ENCODE results near the gene MDM2.
A peak's percentile ranks its signal among the peaks of the same experiment; 100 is the strongest.

Gene MDM2

GRCh38 chr12:68807576-68808387, at the start of gene MDM2:
Gene MDM2 (plus strand): TSS chr12:68808177. CDS start chr12:68808478, 301 bp downstream.
- peak; percentile 94 to 98 (median 97) for DNase-seq

DNA sequence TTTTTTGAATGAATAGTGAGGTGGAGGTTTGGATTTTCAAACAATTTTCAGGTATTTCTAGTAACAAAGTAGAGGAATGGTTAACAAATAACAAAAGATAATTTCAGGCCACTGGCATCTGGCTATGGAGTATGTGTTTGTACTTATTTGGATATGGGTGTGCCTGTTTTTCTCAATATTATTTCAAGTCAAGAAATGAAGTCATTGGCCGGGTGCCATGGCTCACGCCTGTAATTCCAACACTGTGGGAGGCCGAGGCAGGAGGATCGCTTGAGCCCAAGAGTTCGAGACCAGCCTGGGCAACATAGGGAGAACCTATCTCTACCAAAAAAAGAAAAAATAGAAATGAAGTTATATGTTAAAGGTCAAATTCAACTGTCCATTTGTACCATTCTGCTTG, 48.1 kb upstream of the MDM2 start:
- no peak for DNase-seq

GRCh38 chr12:68760806-68761441, 47.1 kb upstream of the MDM2 start:
- DNase-seq, result no peak

GRCh38 chr12:68761442-68761812, 46.5 kb upstream of the MDM2 start:
- no peak for DNase-seq

DNA sequence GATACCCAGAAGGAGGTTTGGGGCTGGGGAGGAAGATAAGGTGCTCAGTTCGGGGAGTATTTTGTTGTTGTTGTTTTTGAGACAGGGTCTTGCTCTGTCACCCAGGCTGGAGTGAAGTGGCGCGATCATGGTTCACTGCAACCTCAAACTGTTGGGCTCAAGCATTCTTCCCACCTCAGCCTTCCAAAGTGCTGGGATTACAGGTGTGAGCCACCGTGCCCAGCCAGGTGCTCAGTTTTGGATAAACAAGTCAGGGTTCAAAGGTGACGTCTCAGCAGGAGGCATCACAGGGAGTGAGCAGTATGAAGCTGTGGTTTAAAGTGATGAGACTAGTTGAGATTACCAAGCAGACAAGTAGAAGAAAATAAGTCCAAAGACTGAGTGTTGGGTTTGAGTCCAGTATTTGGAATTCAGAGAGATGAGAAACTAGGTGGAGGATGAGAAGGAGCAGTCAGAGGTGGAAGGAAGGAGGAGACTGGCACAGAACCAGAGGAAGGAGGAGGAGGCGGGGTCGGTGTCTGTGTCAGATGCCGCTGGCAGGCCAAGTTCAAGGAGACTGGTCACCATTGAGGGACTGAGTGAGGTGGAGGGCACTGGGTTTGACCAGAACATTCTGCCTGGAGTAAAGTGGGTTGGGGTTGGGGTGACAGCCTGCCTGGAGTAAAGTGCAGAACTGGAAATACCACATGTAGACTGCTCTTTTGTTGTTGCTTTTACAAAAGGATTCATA, 45.9 kb upstream of the MDM2 start:
- DNase-seq, result no peak

DNA sequence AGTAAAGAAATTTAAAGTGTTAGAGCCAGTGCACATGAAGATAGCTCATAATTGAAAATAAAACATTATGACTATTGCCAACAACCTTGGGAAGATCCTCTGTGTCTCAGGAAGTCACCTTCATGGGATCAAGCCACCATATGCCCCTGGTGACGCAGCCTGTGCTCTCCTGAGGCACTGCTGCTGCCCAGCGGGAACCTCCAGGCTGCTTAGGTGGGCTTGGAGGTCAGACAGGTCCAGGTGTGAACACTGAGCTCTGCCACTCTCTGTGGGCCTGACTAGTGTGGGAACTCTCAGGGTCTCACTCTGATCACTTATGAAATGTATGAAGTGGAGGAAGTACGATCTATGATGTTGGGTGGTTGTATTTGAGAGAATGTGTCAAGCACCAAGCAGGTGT, 45.3 kb upstream of the MDM2 start:
- DNase-seq, result no peak

DNA sequence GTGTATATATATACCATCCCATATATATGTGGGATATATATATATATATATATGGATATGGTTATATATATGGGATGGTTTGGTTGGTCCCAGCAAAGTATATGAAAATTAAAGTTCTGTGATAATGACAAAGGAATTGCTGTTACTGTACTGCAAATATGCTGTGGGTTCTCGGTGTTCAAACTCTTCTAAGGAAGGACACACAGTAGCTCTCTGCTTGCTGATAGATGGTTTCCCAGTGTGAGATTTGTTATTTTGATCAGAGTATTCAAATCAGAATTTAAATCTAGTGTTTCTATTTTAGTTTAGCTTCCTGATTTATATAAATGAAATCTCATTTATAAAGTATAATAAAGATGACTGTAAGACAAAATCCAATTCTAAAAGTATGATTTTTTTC, 42.3 kb upstream of the MDM2 start:
- no peak for DNase-seq

DNA sequence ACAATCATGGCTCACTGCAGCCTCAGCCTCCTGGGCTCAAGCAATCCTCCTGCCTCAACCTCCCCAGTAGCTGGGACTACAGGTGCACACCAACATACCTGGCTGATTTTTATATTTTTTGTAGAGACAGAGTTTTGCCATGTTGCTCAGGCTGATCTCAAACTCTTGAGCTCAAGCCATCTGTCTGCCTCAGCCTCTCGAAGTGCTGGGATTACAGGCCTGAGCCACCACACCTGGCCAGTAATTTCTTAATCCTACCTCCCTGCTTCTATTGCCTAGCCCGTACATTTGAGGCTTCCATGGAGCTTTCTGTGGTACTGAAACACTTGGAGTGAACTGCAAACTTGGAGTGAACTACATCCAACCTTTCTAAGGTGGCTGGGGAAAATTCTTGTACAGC, 41.3 kb upstream of the MDM2 start:
- DNase-seq, result no peak

- no peak for DNase-seq
Measured at GRCh38 chr12:68767191-68767590, 40.8 kb upstream of the MDM2 start.

DNA sequence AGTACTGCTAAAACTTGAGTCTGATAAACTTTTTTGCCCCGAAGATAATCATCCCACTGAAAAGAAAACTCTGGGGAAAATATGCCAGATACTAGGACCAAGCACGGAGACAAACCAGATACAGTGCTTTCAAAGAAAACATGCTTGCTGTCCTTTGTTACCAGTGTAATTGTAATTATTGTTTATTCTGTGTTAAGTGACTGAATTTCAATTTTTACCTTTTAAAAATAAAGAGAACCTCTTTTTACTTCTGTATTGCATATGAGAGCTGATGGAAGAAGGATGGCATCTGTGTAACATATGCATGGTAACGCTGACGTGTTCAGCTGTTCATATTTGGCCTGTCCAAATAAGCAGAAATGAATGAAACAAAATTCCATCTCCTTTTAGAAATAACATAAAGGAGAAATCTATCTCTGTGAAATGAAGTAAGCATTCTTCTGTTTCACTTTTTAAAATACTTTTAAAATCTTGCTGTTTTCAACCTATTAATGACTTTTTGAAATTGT, 39.5 kb upstream of the MDM2 start:
- no peak for DNase-seq

DNA sequence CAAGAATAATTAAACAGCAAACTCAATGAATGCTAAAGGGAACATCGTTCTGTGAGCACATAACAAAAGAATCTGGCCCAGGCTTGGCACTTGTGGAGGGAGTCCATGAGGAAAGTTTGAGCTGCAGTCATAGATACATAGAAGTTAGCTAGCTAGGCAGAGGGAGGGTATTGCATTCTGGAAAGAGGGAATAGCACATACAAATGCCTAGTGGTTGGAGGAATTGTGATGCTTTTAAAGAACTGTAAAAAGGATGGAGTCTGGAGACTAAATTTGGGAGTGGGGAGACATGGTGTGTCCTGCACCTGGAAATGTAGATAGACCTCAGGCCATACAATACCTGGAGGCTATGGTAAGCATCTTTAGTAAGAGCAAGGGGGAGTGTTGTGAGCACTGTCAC, 38.0 kb upstream of the MDM2 start:
- no peak for DNase-seq

DNA sequence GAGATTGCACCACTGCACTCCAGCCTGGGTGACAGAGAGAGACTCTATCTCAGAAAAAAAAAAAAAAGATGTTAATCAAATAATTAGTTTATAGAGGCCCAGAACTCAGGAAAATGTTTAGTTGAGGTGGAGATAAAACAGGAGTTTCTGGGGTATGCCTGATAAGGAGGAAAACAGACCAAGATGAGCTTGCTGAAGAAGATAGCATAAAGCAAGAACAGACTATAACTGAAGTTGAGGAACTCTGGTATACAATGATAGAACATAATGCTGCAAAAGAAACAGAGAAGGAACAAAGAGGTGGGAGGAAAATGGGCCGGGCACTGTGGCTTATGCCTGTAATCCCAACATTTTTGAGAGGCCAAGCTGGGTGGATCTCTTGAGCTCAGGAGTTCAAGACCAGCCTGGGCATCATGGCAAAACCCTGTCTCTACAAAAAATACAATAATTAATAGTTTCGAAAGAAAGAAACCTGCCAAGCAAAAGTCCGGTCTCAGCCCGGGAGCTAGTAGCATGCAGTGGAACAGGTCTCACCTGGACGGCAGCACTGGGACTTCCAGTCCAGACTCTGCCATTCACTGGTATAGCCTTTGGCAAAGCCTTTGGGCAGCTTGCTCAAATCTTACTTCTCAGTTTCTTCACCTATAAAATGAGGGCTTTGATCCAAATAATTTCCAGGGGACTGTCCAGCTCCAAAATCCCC, 36.6 kb upstream of the MDM2 start:
- no peak for DNase-seq

DNA sequence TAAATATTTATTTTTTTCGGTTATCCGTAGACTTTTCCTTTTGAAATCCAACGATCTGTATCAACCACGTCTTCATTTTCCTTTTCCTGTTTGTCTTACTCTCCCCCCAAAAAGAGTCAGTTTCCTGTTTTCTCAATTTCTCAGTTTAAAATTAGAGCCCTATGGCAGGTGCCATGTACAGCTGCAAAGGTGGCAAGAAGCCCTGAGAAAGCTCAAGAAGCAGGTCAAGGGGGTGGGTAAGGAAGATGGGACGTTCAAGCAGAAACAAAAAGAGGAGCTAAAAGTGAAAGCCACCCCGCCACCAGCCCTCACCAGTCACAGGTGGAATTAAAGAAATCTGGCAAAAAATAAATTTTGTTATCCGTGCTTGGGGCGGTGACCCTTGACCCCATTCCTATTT, 35.3 kb upstream of the MDM2 start:
- DNase-seq, result no peak

- no peak for DNase-seq
Measured at GRCh38 chr12:68773582-68773981, 34.4 kb upstream of the MDM2 start.

DNA sequence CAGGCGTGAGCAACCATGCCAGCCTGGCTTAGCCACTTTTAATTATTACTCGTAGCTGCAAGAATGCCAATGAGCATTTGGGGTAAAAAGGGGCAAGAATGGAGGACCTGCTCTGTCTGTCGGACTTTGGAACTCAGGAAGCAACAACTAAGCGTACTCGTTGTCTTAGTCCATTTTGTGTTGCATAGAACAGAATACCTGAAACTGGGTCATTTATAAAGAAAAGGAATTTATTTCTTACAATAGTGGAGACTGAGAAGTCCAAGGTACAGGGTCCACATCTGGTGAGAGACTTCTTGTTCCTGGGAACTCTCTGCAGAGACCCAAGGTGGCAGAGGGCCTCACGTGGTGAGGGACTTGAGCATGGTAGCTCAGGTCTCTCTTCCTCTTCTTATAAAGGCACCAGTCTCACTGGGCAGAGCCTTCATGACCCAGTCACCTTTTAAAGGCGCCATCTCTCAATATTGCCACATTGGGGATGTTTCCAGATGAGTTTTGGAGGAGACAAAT, 32.8 kb upstream of the MDM2 start:
- no peak for DNase-seq

- no peak for DNase-seq
Measured at GRCh38 chr12:68776976-68777610, 30.9 kb upstream of the MDM2 start.

DNA sequence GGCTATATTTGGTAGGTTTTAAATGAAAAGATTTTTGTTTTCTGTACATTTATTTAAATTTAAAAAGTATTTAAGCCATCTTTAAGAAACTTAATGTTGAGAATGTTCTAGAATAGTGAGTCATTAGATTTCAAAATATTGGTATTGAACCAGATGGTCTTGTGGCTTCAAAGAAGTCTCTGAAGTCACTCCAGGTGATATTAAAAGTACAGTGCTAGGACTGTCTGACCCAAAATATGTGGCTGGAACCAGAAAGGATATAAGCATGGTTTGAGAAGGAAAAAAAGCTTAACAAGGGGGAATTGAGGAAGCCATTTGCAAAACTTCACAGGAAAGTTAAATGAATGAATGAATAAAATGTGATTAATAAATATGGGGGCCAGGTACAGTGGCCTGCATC, 28.7 kb upstream of the MDM2 start:
- no peak for DNase-seq

GRCh38 chr12:68780731-68781130, 27.2 kb upstream of the MDM2 start:
- DNase-seq, result no peak

DNA sequence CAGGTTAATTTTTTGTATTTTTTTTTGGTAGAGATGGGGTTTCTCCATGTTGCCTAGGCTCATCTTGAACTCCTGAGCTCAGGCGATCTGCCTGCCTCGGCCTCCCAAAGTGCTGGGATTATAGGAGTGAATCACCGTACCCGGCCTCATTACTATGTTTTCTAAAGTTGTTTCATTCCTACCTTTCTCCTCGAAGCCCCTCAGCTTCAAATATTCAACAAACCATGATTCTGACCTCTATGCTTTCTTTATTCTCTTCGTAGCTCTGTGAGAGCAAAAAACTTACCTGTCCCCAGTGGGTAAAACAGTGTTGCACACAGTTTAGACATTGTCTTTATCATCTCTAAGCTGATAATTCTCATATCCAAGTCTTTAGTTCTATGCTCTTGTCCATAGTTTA, 26.2 kb upstream of the MDM2 start:
- DNase-seq, result no peak

- DNase-seq, result peak; percentile 79 to 85 (median 82)
Measured at GRCh38 chr12:68784015-68784414, 24.0 kb upstream of the MDM2 start.

- DNase-seq, result peak; percentile 68 to 92 (median 89)
Measured at GRCh38 chr12:68785358-68785757, 22.6 kb upstream of the MDM2 start.

DNA sequence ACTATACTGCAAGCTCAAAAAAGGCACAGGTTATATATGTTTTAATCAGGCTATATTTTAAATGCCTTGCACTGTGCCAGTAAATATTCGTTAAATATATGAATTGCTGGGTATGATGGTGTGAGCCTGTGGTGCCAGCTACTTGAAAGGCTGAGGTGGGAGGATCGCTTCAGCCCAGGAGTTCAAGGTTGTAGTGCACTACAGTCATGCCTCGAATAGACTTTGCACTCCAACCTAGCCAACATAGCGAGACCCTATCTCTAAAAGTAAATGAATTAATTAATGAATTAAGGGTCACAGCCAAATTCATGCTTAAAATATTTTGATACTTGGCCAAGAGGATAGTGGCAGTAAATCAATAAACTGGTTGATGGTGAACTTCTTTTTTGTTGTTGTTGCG, 22.2 kb upstream of the MDM2 start:
- no peak for DNase-seq

All from suppressor macrophage treated with lipopolysaccharide for 1 hour (primary cell).